Measurements from ENCODE around the gene ZNF462. TPM values are rescaled to one million over a fixed set of nuclear protein-coding genes. Genes with fewer than 3 reads are reported as not detected.

The ZNF462 gene
- total RNA-seq, 1 donor from 2014 or later = 154 TPM

DNA sequence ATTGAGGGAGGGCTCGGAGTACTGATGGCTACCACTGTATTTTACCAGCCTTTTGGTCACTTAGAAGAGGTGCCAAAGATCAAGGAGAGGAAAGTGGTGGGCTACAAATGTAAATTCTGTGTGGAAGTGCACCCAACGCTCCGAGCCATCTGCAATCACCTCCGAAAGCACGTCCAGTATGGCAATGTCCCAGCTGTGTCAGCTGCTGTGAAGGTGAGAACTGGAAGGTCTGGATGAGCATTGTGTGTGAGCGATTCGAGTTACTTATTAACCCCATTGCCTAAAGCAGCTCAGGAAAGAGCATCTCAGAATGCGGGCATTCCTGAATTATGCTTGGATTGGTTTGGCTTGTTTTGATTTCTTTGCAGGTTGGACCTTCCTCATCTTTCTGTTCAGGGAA, 67.5 kb downstream of the ZNF462 start:
- no peaks in the 10 kb centered on the region for H3K27me3 Mint-ChIP-seq (ENCODE audit: low read depth)
- H3K4me3 Mint-ChIP-seq = no peak overlapping the region
- no peaks in the 10 kb centered on the region for H3K4me1 Mint-ChIP-seq
- DNase-seq (ENCODE audit: low spot score in 2 of 2, unreplicated experiment in 2 of 2) = no peak
- no peak overlapping the region for H3K27ac Mint-ChIP-seq
- TF ChIP-seq, protein P1, sequence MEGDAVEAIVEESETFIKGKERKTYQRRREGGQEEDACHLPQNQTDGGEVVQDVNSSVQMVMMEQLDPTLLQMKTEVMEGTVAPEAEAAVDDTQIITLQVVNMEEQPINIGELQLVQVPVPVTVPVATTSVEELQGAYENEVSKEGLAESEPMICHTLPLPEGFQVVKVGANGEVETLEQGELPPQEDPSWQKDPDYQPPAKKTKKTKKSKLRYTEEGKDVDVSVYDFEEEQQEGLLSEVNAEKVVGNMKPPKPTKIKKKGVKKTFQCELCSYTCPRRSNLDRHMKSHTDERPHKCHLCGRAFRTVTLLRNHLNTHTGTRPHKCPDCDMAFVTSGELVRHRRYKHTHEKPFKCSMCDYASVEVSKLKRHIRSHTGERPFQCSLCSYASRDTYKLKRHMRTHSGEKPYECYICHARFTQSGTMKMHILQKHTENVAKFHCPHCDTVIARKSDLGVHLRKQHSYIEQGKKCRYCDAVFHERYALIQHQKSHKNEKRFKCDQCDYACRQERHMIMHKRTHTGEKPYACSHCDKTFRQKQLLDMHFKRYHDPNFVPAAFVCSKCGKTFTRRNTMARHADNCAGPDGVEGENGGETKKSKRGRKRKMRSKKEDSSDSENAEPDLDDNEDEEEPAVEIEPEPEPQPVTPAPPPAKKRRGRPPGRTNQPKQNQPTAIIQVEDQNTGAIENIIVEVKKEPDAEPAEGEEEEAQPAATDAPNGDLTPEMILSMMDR (IDR thresholded peaks at IDR 0.05; ENCODE audit: unreplicated experiment) = no peak
- H3K36me3 Mint-ChIP-seq = peaks cover 82% of the 10 kb centered on the region
- peaks cover 8% of the 10 kb centered on the region for H3K9me3 Mint-ChIP-seq

DNA sequence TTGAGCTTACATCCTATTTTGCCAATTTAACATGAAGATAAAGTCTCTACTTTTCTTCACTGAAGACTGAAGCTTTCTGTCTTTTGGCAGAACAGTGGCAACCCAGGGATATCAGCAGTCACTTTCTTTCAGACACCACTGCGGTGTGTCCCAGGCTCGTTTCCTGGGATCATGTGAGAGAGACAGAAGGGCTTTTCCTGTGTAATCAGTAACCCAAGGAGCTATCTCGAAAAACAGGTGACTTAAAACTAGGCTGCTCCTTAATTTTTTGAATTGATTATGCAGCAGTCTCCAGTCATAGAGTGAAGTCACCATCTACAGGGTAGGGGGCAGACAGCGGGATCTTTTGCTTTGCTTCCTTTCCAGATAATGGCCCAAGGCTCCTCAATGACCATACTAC, 68.5 kb downstream of the ZNF462 start:
- Mint-ChIP-seq H3K4me3 (no peak overlapping the region), H3K4me1 (no peaks in the 10 kb centered on the region), H3K27me3 (ENCODE audit: low read depth) (no peaks in the 10 kb centered on the region), H3K9me3 (peaks cover 1% of the 10 kb centered on the region), H3K36me3 (peaks cover 82% of the 10 kb centered on the region), H3K27ac (no peak overlapping the region)
- no peak for DNase-seq (ENCODE audit: low spot score in 2 of 2, unreplicated experiment in 2 of 2)
- TF ChIP-seq, protein P1 (IDR thresholded peaks at IDR 0.05; ENCODE audit: unreplicated experiment) = no peak

DNA sequence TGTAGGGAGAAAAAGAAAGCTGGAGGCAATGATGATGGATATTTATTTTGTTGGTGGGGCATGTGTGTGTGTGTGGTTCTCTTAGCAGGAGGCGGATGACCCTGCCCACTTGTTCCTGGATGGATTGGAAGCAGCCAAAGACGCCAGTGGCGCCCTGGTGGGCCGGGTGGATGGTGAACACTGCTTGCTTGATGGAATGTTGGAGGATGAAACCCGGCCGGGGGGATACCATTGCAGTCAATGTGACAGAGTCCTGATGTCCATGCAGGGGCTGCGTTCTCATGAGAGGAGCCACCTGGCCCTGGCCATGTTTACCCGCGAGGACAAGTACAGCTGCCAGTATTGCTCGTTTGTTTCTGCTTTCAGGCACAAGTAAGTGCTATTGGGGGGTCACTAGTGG, 69.2 kb downstream of the ZNF462 start:
- Mint-ChIP-seq H3K4me3 (no peak overlapping the region), H3K27me3 (ENCODE audit: low read depth) (no peaks in the 10 kb centered on the region), H3K27ac (no peak overlapping the region), H3K36me3 (peaks cover 80% of the 10 kb centered on the region), H3K9me3 (no peaks in the 10 kb centered on the region), H3K4me1 (no peaks in the 10 kb centered on the region)
- no peak for DNase-seq (ENCODE audit: low spot score in 2 of 2, unreplicated experiment in 2 of 2)
- TF ChIP-seq, protein P1 (IDR thresholded peaks at IDR 0.05; ENCODE audit: unreplicated experiment) = no peak

DNA sequence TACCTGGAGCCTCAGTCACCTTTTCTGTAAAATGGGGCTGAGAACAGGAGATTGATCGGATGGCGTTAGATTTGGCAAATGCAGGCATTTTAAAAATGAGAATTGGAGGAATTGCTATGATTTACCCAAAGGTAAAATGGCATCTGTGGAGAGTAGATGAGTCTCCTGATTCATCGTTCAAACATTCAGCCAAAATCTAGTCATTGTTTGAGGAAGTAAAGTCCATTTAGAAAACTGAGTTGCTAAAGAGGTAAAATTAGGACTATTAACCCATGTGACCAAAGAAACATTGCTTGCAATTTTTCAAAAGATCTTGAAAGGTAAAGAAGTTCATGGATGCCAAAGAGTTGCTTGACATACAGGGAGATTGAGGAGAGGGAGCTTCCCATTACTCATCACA, 69.7 kb downstream of the ZNF462 start:
- Mint-ChIP-seq H3K9me3 (no peaks in the 10 kb centered on the region), H3K27ac (no peak overlapping the region), H3K4me3 (no peak overlapping the region), H3K36me3 (peaks cover 76% of the 10 kb centered on the region), H3K27me3 (ENCODE audit: low read depth) (no peaks in the 10 kb centered on the region), H3K4me1 (no peaks in the 10 kb centered on the region)
- no peak for DNase-seq (ENCODE audit: low spot score in 2 of 2, unreplicated experiment in 2 of 2)
- TF ChIP-seq, protein P1 (IDR thresholded peaks at IDR 0.05; ENCODE audit: unreplicated experiment) = no peak

DNA sequence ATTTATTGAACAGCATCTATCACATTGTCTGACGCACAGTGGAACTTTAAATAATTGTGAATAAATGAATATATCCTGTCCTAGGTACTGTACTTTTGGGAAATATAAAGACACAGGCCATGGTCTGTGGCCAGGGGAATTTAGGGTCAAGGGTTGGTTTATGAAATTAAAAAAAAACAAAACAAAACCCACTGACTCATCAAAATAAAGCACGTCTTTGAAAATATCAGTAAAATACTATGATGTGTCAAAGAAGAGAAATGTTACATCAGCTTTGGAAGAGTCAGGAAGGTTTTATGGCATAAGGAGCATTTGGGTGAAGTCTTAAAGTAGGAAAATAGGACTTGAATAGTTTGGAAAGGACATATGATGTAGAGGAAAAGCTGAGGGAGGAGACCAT, 70.5 kb downstream of the ZNF462 start:
- Mint-ChIP-seq H3K27me3 (ENCODE audit: low read depth) (no peaks in the 10 kb centered on the region), H3K4me1 (no peaks in the 10 kb centered on the region), H3K27ac (no peak overlapping the region), H3K36me3 (peaks cover 75% of the 10 kb centered on the region), H3K9me3 (no peaks in the 10 kb centered on the region), H3K4me3 (no peak overlapping the region)
- DNase-seq (ENCODE audit: low spot score in 2 of 2, unreplicated experiment in 2 of 2) = no peak
- TF ChIP-seq, protein P1 (IDR thresholded peaks at IDR 0.05; ENCODE audit: unreplicated experiment) = no peak
